DOHH2 (cell line): ENCODE results near the gene FAM227B.

Source experiments
- EZH2phosphoT487 ChIP-seq: fragments of 200-600 bp; sonication (generic); IDR thresholded peaks from 2 replicates; pipeline ENCODE4 v1.6.1; 2017; ENCODE audit warnings: borderline replicate concordance, mild to moderate bottlenecking, antibody characterized with exemption, low read length, moderate library complexity, mixed read lengths
- TF ChIP-seq, protein P1 (sequence below): fragments of 200-600 bp; sonication (generic); IDR thresholded peaks from one replicate; pipeline ENCODE4 v1.5.1; 2014; ENCODE audit warnings: antibody characterized with exemption, mild to moderate bottlenecking, low read depth, low read length; ENCODE audit not compliant: poor library complexity, severe bottlenecking

DNA sequence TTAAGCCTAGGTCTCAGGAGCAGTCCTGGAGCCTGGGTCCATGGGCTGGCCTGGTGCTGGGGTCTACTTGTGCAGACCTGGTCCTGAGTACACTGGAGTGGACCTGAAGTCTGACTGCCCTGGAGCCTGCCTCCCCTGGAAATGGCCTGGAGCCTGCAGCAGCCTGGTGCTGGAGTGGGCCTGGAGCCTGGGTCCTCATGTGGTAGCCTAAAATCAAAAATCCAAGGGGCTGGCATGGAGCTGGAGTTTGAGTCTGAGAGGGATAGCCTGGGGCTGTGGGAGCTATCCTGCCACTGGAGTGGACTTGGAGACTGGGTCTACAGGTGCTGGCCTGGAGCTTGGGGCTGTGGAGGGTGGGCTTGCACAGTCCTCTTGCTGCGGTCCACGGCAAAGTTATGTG, 15.0 kb downstream of the FAM227B start:
- TF ChIP-seq, protein P1, sequence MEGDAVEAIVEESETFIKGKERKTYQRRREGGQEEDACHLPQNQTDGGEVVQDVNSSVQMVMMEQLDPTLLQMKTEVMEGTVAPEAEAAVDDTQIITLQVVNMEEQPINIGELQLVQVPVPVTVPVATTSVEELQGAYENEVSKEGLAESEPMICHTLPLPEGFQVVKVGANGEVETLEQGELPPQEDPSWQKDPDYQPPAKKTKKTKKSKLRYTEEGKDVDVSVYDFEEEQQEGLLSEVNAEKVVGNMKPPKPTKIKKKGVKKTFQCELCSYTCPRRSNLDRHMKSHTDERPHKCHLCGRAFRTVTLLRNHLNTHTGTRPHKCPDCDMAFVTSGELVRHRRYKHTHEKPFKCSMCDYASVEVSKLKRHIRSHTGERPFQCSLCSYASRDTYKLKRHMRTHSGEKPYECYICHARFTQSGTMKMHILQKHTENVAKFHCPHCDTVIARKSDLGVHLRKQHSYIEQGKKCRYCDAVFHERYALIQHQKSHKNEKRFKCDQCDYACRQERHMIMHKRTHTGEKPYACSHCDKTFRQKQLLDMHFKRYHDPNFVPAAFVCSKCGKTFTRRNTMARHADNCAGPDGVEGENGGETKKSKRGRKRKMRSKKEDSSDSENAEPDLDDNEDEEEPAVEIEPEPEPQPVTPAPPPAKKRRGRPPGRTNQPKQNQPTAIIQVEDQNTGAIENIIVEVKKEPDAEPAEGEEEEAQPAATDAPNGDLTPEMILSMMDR = no peak
- TF ChIP-seq EZH2phosphoT487 = no peak
